Liver (tissue), 3 donors: Measurements from ENCODE around the gene PI4K2A.

ENCODE experiments used
- ATF3 ChIP-seq: IDR thresholded peaks from 2 replicates; pipeline ENCODE4 v1.6.1; 2016; ENCODE audit warnings: antibody characterized with exemption
- CTCF ChIP-seq: fragments of 150-350 bp; IDR thresholded peaks from 2 replicates; pipeline ENCODE4 v1.5.1; 2017; ENCODE audit warnings: improper control_type of control experiment, low read depth, low read length; ENCODE audit not compliant: missing input control
- FOXA1 ChIP-seq: IDR thresholded peaks from 2 replicates; pipeline ENCODE4 v1.6.1; 2016; ENCODE audit warnings: antibody characterized with exemption
- GABPA ChIP-seq, 2 donors: IDR thresholded peaks in 1 of 2; conservative IDR thresholded peaks in 1 of 2; 2 replicates each; pipeline ENCODE4 v1.6.1; 2016; ENCODE audit warnings: antibody characterized with exemption in 2 of 2, mild to moderate bottlenecking in 1 of 2, moderate library complexity in 1 of 2
- HNF4A ChIP-seq, 2 donors: conservative IDR thresholded peaks; 2 replicates each; pipeline ENCODE4 v1.6.1; 2016; ENCODE audit warnings: antibody characterized with exemption in 2 of 2, mild to moderate bottlenecking in 2 of 2
- RAD21 ChIP-seq, 2 donors: IDR thresholded peaks; 2 replicates each; pipeline ENCODE4 v1.6.1; 2016; ENCODE audit warnings: antibody characterized with exemption in 2 of 2, mild to moderate bottlenecking in 2 of 2
- REST ChIP-seq: IDR thresholded peaks from 2 replicates; pipeline ENCODE4 v1.6.1; 2016; ENCODE audit warnings: antibody characterized with exemption, mild to moderate bottlenecking
- RXRA ChIP-seq, 2 donors: IDR thresholded peaks; 2 replicates each; pipeline ENCODE4 v1.6.1; 2017 to 2018; ENCODE audit warnings: antibody characterized with exemption in 2 of 2, mild to moderate bottlenecking in 1 of 2
- SP1 ChIP-seq: IDR thresholded peaks from 2 replicates; pipeline ENCODE4 v1.6.1; 2018; ENCODE audit warnings: antibody characterized with exemption, mild to moderate bottlenecking
- TAF1 ChIP-seq: conservative IDR thresholded peaks from 2 replicates; pipeline ENCODE4 v1.6.1; 2016; ENCODE audit warnings: antibody characterized with exemption, mild to moderate bottlenecking
- YY1 ChIP-seq: IDR thresholded peaks from 2 replicates; pipeline ENCODE4 v1.6.1; 2016; ENCODE audit warnings: antibody characterized with exemption, mild to moderate bottlenecking
- donor health status: healthy.
- donor health status: healthy.

- TF ChIP-seq CTCF (no peak), RXRA (IDR thresholded peaks at IDR 0.05) (no peak), REST (no peak), SP1 (no peak), YY1 (no peak), RAD21 (IDR thresholded peaks at IDR 0.05) (no peak), ATF3 (no peak), HNF4A (conservative IDR thresholded peaks at IDR 0.05) (no peak), TAF1 (no peak), GABPA (IDR thresholded peaks at IDR 0.05 in 1 of 2, conservative IDR thresholded peaks at IDR 0.05 in 1 of 2) (no peak), FOXA1 (no peak)
Measured at GRCh38 chr10:97647556-97647955, 7.1 kb downstream of the PI4K2A start.
